ENCODE data around the gene WWOX. TPM values are rescaled to one million over a fixed set of nuclear protein-coding genes. Genes with fewer than 3 reads are reported as not detected.

The WWOX gene
- total RNA-seq, 4 donors from 2014 or later: 135 to 209 (median 159) TPM

DNA sequence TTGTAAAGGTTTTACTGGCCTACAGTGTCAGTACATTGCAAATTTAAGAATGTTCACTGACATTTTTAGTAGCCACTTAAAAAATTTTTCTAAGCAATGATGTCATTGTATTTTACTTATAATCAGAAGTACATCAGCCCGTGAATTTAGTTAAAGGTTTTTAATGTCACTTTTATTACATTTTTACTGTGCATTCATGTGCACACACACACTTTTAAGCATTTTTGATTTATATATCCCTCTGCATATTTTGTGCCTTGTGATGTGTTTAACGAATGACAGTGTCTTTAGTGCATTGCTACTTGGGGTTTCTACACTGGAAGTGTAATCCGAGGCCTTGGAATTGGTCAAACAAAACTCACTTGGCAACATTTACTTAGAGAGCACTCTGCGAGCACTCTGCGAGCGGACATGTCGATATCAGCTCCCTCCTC lies 190.4 kb downstream of the WWOX start:
- WGBS, 2 donors: 48 to 55% methylated on average over 7 of the region's 7 CpGs
- H3K27ac ChIP-seq: peak overlapping the region in 2 of 3 donors; percentile 11 to 74
- no peaks in the 10 kb centered on the region for H3K9me3 ChIP-seq
- intact Hi-C loops (cut with DNase I): no loop called here
- no peak for DNase-seq
- no peak overlapping the region for H3K4me3 ChIP-seq (replicated peaks in 1 of 3)
- no peaks in the 10 kb centered on the region for H3K27me3 ChIP-seq
- no peaks in the 10 kb centered on the region for H3K36me3 ChIP-seq
- TF ChIP-seq, protein P1, sequence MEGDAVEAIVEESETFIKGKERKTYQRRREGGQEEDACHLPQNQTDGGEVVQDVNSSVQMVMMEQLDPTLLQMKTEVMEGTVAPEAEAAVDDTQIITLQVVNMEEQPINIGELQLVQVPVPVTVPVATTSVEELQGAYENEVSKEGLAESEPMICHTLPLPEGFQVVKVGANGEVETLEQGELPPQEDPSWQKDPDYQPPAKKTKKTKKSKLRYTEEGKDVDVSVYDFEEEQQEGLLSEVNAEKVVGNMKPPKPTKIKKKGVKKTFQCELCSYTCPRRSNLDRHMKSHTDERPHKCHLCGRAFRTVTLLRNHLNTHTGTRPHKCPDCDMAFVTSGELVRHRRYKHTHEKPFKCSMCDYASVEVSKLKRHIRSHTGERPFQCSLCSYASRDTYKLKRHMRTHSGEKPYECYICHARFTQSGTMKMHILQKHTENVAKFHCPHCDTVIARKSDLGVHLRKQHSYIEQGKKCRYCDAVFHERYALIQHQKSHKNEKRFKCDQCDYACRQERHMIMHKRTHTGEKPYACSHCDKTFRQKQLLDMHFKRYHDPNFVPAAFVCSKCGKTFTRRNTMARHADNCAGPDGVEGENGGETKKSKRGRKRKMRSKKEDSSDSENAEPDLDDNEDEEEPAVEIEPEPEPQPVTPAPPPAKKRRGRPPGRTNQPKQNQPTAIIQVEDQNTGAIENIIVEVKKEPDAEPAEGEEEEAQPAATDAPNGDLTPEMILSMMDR (IDR thresholded peaks at IDR 0.05): no peak
- TF ChIP-seq POLR2A (IDR thresholded peaks at IDR 0.05): no peak
- H3K4me1 ChIP-seq: peaks cover 26 to 42% of the 10 kb centered on the region in 2 donors

DNA sequence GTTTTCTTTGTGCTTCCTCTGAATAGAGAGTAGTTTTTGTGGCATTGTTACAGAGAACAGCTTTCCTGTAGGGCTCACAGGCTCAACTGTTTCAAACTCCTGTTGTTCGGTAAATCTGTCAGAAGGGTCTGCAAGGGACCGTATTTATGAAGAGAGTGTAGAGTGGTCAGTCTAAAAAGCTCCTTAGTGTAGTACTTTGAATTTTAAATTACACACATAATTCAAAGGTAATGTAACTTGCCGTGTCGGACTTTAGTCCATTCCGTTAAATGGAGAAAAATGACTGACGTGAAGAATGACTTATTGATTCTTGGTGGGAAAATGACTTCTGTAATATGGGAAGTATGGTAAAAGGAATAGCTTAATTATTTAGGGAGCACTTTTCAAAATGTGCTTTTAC lies 190.9 kb downstream of the WWOX start:
- H3K27me3 ChIP-seq: no peaks in the 10 kb centered on the region
- no peaks in the 10 kb centered on the region for H3K36me3 ChIP-seq
- H3K27ac ChIP-seq: peak overlapping the region; percentile 11 to 74 (median 22)
- intact Hi-C loops (cut with DNase I): no loop called here
- TF ChIP-seq, protein P1 (IDR thresholded peaks at IDR 0.05): no peak
- TF ChIP-seq POLR2A (IDR thresholded peaks at IDR 0.05): no peak
- peaks cover 26 to 42% of the 10 kb centered on the region in 2 donors for H3K4me1 ChIP-seq
- no peak overlapping the region for H3K4me3 ChIP-seq (replicated peaks in 1 of 3)
- WGBS, 2 donors: 75 to 86% methylated on average over 6 of the region's 6 CpGs
- no peak for DNase-seq
- no peaks in the 10 kb centered on the region for H3K9me3 ChIP-seq

DNA sequence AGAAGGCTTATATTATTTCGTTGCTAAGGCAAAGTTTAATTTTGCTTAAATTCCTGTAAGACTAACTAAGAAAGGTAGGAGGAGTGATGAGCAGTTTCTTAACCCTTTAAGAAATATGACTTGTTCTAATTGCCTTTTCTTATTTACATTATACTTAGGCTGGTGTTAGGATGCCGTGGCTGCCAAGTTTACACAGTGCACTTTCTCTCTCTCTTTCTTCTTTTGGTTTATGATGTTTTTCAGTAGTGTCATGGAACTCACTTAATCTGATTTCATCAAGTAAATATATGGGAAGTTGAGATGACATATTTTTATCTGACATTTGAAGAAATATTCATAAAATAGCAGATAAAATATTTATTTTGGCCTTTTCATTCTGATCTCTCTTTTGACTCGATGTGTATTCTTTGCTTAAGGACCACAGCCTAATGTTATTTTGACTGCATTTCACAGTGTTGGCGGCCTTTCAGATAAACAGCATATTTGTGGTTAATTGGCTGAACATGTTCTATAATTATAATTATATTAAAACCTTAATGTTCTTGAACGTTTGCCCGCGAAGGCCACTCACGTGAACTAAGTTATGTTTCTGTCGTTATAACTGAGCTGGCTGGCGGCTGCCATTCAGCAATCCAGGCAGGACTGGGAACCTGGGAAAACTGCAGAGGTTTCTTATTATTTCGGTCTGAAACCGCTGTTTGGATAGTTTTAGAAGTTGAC lies 191.6 kb downstream of the WWOX start:
- Histone ChIP-seq H3K4me3 (replicated peaks in 1 of 3) (no peak overlapping the region), H3K9me3 (no peaks in the 10 kb centered on the region), H3K36me3 (no peaks in the 10 kb centered on the region), H3K4me1 (peaks cover 26 to 42% of the 10 kb centered on the region in 2 donors), H3K27ac (peak overlapping the region; percentile 22 to 74 (median 24)), H3K27me3 (no peaks in the 10 kb centered on the region)
- intact Hi-C loops (cut with DNase I): no loop called here
- WGBS, 2 donors: 50 to 65% methylated on average over 12 of the region's 12 CpGs
- TF ChIP-seq, protein P1 (IDR thresholded peaks at IDR 0.05): no peak
- TF ChIP-seq POLR2A (IDR thresholded peaks at IDR 0.05): no peak
- peak; percentile 16 to 33 for DNase-seq

DNA sequence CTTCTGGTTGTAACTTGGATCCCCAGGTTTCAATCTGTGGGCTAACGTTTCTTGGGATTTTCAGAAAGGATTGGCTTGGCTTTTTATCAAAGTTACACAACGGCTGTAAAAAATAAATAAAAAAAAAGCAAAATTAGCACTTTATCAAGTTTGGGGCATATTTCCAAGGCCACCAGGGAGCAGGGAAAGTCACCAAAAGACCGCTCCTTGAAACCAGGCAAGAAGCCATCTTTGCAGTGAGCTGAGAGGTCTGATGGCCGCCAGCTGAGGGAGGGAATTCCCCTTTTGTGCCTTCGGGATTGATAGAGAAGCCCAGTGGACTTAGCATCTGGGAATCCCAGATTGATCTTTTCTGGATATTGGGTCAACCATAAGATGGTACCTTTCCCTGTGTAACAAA lies 192.2 kb downstream of the WWOX start:
- no peaks in the 10 kb centered on the region for H3K27me3 ChIP-seq
- TF ChIP-seq, protein P1 (IDR thresholded peaks at IDR 0.05): no peak
- TF ChIP-seq POLR2A (IDR thresholded peaks at IDR 0.05): no peak
- WGBS, 2 donors: 30 to 51% methylated on average over 5 of the region's 5 CpGs
- no peaks in the 10 kb centered on the region for H3K9me3 ChIP-seq
- peak overlapping the region; percentile 22 to 74 (median 24) for H3K27ac ChIP-seq
- H3K4me1 ChIP-seq: peaks cover 26 to 43% of the 10 kb centered on the region in 2 donors
- peak; percentile 38 to 55 for DNase-seq
- no peaks in the 10 kb centered on the region for H3K36me3 ChIP-seq
- H3K4me3 ChIP-seq (replicated peaks in 1 of 3): no peak overlapping the region
- intact Hi-C loops (cut with DNase I): no loop called here

DNA sequence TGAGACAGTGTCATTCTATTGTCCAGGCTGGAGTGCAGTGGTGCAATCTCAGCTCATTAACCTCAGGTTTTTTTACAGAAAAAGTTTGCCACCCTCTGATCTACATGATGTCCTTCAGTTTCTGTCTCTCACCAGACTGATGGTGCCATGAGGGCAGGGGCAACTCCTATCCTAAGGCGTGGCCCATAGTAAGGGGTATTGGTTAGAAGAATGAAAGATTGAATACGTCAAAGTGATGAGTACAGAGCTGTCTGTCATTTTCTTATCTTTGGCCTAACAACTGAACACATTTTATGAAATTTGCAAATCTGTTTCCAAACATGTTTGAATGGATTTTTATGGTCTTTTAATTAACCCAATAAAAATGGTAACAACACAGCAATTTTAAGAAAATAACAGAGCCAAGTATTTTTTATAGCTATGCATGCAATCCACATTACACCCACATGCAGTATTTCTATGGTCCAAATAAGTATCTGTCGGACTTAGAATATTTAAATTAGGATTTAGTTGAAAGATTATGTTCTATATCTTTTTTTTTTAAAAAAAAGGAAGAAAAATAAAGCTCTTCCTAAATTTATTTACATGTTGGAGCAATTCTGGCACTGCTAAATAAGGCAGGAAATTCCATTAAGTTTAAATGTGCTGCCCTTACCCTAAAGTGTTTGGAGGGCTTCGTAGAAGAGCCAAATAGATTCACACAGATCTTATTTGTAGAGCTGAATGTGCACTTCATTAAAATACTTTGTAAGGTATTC lies 192.8 kb downstream of the WWOX start:
- Histone ChIP-seq H3K27me3 (no peaks in the 10 kb centered on the region), H3K4me1 (peaks cover 33 to 50% of the 10 kb centered on the region in 2 donors), H3K27ac (peak overlapping the region in 2 of 3 donors; percentile 24 to 74), H3K36me3 (no peaks in the 10 kb centered on the region), H3K4me3 (replicated peaks in 1 of 3) (no peak overlapping the region), H3K9me3 (no peaks in the 10 kb centered on the region)
- intact Hi-C loops (cut with DNase I): no loop called here
- 66 to 79% methylated on average over 4 of the region's 4 CpGs for WGBS, 2 donors
- DNase-seq: no peak
- TF ChIP-seq, protein P1 (IDR thresholded peaks at IDR 0.05): no peak
- TF ChIP-seq POLR2A (IDR thresholded peaks at IDR 0.05): no peak

Measured in thyroid gland (tissue), 4 donors.